ENCODE data around the gene TBC1D19.
"Not testable (repeated sequence)": the region's sequence is repeated elsewhere in the genome, so short reads cannot be mapped to it uniquely, and the experiment has no call there.

The TBC1D19 gene

GRCh38 chr4:26583865-26584652, at the start of gene TBC1D19:
Gene TBC1D19 (plus strand): TSS chr4:26584084. CDS start chr4:26584194, 110 bp downstream.
- DNase-seq, result peak; percentile 90

GRCh38 chr4:26542991-26543390, 40.9 kb upstream of the TBC1D19 start:
- peak; percentile 58 for DNase-seq

GRCh38 chr4:26544421-26544820, 39.5 kb upstream of the TBC1D19 start:
- no peak for DNase-seq

- not testable (repeated sequence) for DNase-seq
Measured at GRCh38 chr4:26548379-26548778, 35.5 kb upstream of the TBC1D19 start.

- DNase-seq, result peak; percentile 93
Measured at GRCh38 chr4:26557164-26557563, 26.7 kb upstream of the TBC1D19 start.

- no peak for DNase-seq
Measured at GRCh38 chr4:26558166-26558895, 25.6 kb upstream of the TBC1D19 start.

- no peak for DNase-seq
Measured at GRCh38 chr4:26566133-26566532, 17.8 kb upstream of the TBC1D19 start.

- peak; percentile 93 for DNase-seq
Measured at GRCh38 chr4:26568446-26568994, 15.4 kb upstream of the TBC1D19 start.

- no peak for DNase-seq
Measured at GRCh38 chr4:26570596-26570995, 13.3 kb upstream of the TBC1D19 start.

- DNase-seq, result peak; percentile 42
Measured at GRCh38 chr4:26573389-26573794, 10.5 kb upstream of the TBC1D19 start.

- no peak for DNase-seq
Measured at GRCh38 chr4:26574563-26574962, 9.3 kb upstream of the TBC1D19 start.

- DNase-seq, result peak; percentile 63
Measured at GRCh38 chr4:26576231-26576739, 7.6 kb upstream of the TBC1D19 start.

- no peak for DNase-seq
Measured at GRCh38 chr4:26577066-26577465, 6.8 kb upstream of the TBC1D19 start.

GRCh38 chr4:26579169-26579568, 4.7 kb upstream of the TBC1D19 start:
- DNase-seq, result no peak

- not testable (repeated sequence) for DNase-seq
Measured at GRCh38 chr4:26581341-26581740, 2.5 kb upstream of the TBC1D19 start.

GRCh38 chr4:26583538-26583864, 383 bp upstream of the TBC1D19 start:
- DNase-seq, result no peak

- DNase-seq, result no peak
Measured at GRCh38 chr4:26584725-26585124, 841 bp downstream of the TBC1D19 start.

- DNase-seq, result no peak
Measured at GRCh38 chr4:26589705-26590104, 5.8 kb downstream of the TBC1D19 start.

- peak; percentile 55 for DNase-seq
Measured at GRCh38 chr4:26590639-26591038, 6.8 kb downstream of the TBC1D19 start.

GRCh38 chr4:26593557-26593956, 9.7 kb downstream of the TBC1D19 start:
- not testable (repeated sequence) for DNase-seq

GRCh38 chr4:26594371-26594770, 10.5 kb downstream of the TBC1D19 start:
- DNase-seq, result no peak

- no peak for DNase-seq
Measured at GRCh38 chr4:26594778-26595177, 10.9 kb downstream of the TBC1D19 start.

GRCh38 chr4:26596843-26597242, 13.0 kb downstream of the TBC1D19 start:
- no peak for DNase-seq

GRCh38 chr4:26601204-26601603, 17.3 kb downstream of the TBC1D19 start:
- no peak for DNase-seq
